Measurements from ENCODE around the gene CLDN6. TPM values are rescaled to one million over a fixed set of nuclear protein-coding genes. Genes with fewer than 3 reads are reported as not detected.

The CLDN6 gene
- total and polyA plus RNA-seq, 8 donors = not detected

DNA sequence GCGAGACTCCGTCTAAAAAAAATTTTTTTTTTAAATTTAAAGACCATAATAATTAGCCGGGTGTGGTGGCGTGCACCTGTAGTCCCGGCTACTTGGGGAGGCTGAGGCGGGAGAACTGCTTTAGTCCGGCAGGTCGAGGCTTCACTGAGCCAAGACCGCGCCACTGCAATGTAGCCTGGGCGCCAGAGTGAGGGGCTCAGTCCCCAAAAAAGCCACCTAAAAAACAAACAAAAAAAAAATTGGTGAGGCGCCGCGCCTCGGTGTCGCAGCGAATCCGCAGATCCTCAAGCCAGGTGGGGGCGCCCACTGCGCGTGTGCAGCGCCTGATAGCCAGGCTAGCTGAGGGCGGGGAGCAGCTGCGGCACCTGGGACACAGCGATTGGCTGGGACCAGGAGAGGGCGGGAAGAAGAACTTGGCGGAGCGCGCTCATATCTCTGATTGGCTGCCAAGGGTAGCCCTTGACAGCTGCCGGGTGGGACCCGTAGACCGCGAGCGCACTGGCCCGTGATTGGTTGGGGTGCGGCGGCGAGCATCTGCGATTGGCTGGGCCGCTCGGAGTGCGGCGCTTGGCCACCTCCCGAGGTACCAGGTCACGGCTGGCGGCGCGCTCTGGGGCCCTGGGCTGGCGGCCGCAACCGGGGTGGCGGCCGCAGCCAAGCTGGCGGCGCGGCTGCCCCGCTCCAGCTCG, 14.3 kb downstream of the CLDN6 start:
- peaks cover 21 to 47% (median 33%) of the 10 kb centered on the region in 4 donors for H3K4me1 ChIP-seq
- intact Hi-C loops (cut with DNase I; ENCODE audit: low total_unique reads) = no loop called here
- 7 to 15% (median 8%) methylated on average over 27 to 58 of the region's 58 CpGs for WGBS, 5 donors
- peak overlapping the region in 2 of 5 donors; percentile 53 to 84 for H3K27ac ChIP-seq
- H3K4me3 ChIP-seq = peak overlapping the region in 3 of 4 donors; percentile 22 to 43 (median 26)
- peak; percentile 98 to 99 for DNase-seq
- H3K36me3 ChIP-seq = no peaks in the 10 kb centered on the region
- no peaks in the 10 kb centered on the region for H3K9me3 ChIP-seq
- TF ChIP-seq EP300 (IDR thresholded peaks at IDR 0.05) (no peak), POLR2AphosphoS5 (IDR thresholded peaks at IDR 0.05) (peak; percentile 20 to 86 (median 46)), CTCF (IDR thresholded peaks at IDR 0.05) (peak in 4 of 7 experiments; percentile 19 to 76 (median 34))
- H3K27me3 ChIP-seq = peaks cover 0 to 73% (median 11%) of the 10 kb centered on the region in 3 donors

GRCh38 chr16:3001316-3001715, 16.7 kb downstream of the CLDN6 start:
- 67 to 86% (median 83%) methylated on average over 9 to 12 of the region's 12 CpGs for WGBS, 5 donors
- DNase-seq = no peak
- Histone ChIP-seq H3K27me3 (peaks cover 0 to 71% (median 4%) of the 10 kb centered on the region in 3 donors), H3K4me3 (no peak overlapping the region), H3K36me3 (no peaks in the 10 kb centered on the region), H3K4me1 (peaks cover 4 to 23% (median 13%) of the 10 kb centered on the region in 4 donors), H3K27ac (no peak overlapping the region), H3K9me3 (no peaks in the 10 kb centered on the region)
- intact Hi-C loops (cut with DNase I; ENCODE audit: low total_unique reads) = no loop called here
- no peak for TF ChIP-seq CTCF (IDR thresholded peaks at IDR 0.05)
- no peak for TF ChIP-seq POLR2AphosphoS5 (IDR thresholded peaks at IDR 0.05)

- intact Hi-C loops (cut with DNase I; ENCODE audit: low total_unique reads) = no loop called here
- TF ChIP-seq EP300 (IDR thresholded peaks at IDR 0.05) (no peak), CTCF (IDR thresholded peaks at IDR 0.05) (no peak), POLR2A (IDR thresholded peaks at IDR 0.05) (no peak), POLR2AphosphoS5 (IDR thresholded peaks at IDR 0.05) (no peak)
- H3K4me3 ChIP-seq = no peak overlapping the region
- DNase-seq = no peak
- no peaks in the 10 kb centered on the region for H3K9me3 ChIP-seq
- H3K27ac ChIP-seq = no peak overlapping the region
- H3K27me3 ChIP-seq = peaks cover 0 to 69% (median 0%) of the 10 kb centered on the region in 3 donors
- 67 to 89% (median 84%) methylated on average over 4 of the region's 4 CpGs for WGBS, 5 donors
- no peaks in the 10 kb centered on the region for H3K36me3 ChIP-seq
- peaks cover 4 to 15% (median 12%) of the 10 kb centered on the region in 4 donors for H3K4me1 ChIP-seq
Observed at GRCh38 chr16:3000540-3000939, 17.4 kb downstream of the CLDN6 start.

GRCh38 chr16:2999929-3000328, 18.1 kb downstream of the CLDN6 start:
- no peak for DNase-seq
- H3K27ac ChIP-seq = no peak overlapping the region
- H3K4me3 ChIP-seq = no peak overlapping the region
- H3K9me3 ChIP-seq = no peaks in the 10 kb centered on the region
- 78 to 90% (median 85%) methylated on average over 6 of the region's 6 CpGs for WGBS, 5 donors
- peaks cover 0 to 69% (median 0%) of the 10 kb centered on the region in 3 donors for H3K27me3 ChIP-seq
- H3K36me3 ChIP-seq = no peaks in the 10 kb centered on the region
- intact Hi-C loops (cut with DNase I; ENCODE audit: low total_unique reads) = no loop called here
- TF ChIP-seq POLR2AphosphoS5 (IDR thresholded peaks at IDR 0.05) (no peak), POLR2A (IDR thresholded peaks at IDR 0.05) (no peak), CTCF (IDR thresholded peaks at IDR 0.05) (no peak), EP300 (IDR thresholded peaks at IDR 0.05) (no peak)
- peaks cover 4 to 11% (median 8%) of the 10 kb centered on the region in 4 donors for H3K4me1 ChIP-seq

Measured in stomach (tissue), 9 donors.